Endothelial cell (in vitro differentiated cells): ENCODE data around the gene METAP1D. TPM values are rescaled to one million over a fixed set of nuclear protein-coding genes. Genes with fewer than 3 reads are reported as not detected.

Experiments
- DNase-seq: peaks from one replicate; pipeline ENCODE4 v3.0.0; 2021; ENCODE audit warnings: low spot score
- H3K27ac Mint-ChIP-seq: one replicate; pipeline ENCODE4 v1.8.0; 2021; ENCODE audit warnings: mixed read lengths, inconsistent platforms; ENCODE audit not compliant: unreplicated experiment
- H3K27me3 Mint-ChIP-seq: one replicate; pipeline ENCODE4 v1.8.0; 2021; ENCODE audit warnings: mild to moderate bottlenecking, moderate library complexity, mixed read lengths, inconsistent platforms; ENCODE audit not compliant: unreplicated experiment
- H3K36me3 Mint-ChIP-seq: one replicate; pipeline ENCODE4 v1.8.0; 2021; ENCODE audit warnings: mild to moderate bottlenecking, low read depth, mixed read lengths, inconsistent platforms; ENCODE audit not compliant: unreplicated experiment
- H3K4me1 Mint-ChIP-seq: one replicate; pipeline ENCODE4 v1.8.0; 2021; ENCODE audit warnings: mild to moderate bottlenecking, mixed read lengths, inconsistent platforms; ENCODE audit not compliant: unreplicated experiment
- H3K4me3 Mint-ChIP-seq: one replicate; pipeline ENCODE4 v1.8.0; 2021; ENCODE audit warnings: mild to moderate bottlenecking, mixed read lengths, inconsistent platforms; ENCODE audit not compliant: unreplicated experiment
- H3K9me3 Mint-ChIP-seq: one replicate; pipeline ENCODE4 v1.8.0; 2021; ENCODE audit warnings: mixed read lengths, inconsistent platforms; ENCODE audit not compliant: unreplicated experiment
- total RNA-seq: library from RNA; stranded (reverse); fragmentation: NEBNext Ultra II Directional; extraction: Animal tissue kit (Norgen Biotek cat#: 25700); gene quantifications from one replicate; pipeline ENCODE4 v1.2.1, GENCODE V29; 2021; ENCODE audit not compliant: unreplicated experiment
- TF ChIP-seq, protein P1 (sequence below): fragments of 200-600 bp; sonication (generic); IDR thresholded peaks from one replicate; pipeline ENCODE4 v1.5.0; 2021; ENCODE audit warnings: antibody characterized with exemption; ENCODE audit not compliant: unreplicated experiment

The METAP1D gene
- total RNA-seq, 1 donor from 2014 or later: 3.6 TPM

DNA sequence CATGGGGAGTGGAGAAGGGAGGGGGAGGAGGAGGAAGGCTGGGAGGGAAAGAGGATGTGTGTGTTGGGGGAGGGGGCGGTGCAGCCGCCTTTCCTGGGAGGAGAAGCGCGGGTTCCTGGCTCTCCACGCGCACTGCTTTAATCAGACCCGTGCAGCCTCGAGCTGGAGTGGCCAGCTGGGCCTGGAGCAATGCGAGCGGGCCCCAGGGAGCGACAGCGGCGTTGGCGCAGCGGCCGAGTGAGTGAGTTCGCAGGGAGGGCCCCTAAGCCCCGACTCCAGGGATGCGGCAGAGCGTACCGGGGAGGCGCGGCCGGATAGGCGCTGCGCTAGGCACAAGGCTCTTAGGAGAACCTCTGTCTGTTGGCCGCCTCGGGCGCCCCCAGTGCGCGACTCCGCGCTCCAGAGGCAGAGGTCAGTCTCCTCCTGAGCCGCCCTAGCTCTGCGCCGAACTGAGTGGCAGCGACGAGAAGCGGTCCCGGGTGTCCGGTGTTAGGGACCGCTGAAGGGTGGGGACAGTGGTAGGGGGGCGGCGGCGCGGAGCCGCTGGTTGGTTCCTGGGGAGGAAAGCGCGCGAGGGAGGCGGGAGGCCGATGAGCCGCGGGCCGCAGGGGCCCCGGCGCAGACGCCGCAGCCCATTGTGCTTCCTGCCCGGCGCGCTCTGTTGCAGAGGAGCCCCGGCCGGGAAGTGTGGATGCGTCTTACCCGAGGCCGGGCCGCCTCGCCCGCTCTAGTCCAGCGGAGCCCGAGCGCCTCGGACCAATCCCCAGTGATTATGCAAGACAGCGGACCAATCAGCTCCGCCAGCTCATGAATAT is 85.1 kb downstream of the METAP1D start:
- Mint-ChIP-seq H3K4me3 (peak overlapping the region; percentile 88), H3K9me3 (no peaks in the 10 kb centered on the region), H3K36me3 (peaks cover 4% of the 10 kb centered on the region), H3K27ac (no peak overlapping the region), H3K27me3 (peaks cover 48% of the 10 kb centered on the region), H3K4me1 (peaks cover 40% of the 10 kb centered on the region)
- TF ChIP-seq, protein P1, sequence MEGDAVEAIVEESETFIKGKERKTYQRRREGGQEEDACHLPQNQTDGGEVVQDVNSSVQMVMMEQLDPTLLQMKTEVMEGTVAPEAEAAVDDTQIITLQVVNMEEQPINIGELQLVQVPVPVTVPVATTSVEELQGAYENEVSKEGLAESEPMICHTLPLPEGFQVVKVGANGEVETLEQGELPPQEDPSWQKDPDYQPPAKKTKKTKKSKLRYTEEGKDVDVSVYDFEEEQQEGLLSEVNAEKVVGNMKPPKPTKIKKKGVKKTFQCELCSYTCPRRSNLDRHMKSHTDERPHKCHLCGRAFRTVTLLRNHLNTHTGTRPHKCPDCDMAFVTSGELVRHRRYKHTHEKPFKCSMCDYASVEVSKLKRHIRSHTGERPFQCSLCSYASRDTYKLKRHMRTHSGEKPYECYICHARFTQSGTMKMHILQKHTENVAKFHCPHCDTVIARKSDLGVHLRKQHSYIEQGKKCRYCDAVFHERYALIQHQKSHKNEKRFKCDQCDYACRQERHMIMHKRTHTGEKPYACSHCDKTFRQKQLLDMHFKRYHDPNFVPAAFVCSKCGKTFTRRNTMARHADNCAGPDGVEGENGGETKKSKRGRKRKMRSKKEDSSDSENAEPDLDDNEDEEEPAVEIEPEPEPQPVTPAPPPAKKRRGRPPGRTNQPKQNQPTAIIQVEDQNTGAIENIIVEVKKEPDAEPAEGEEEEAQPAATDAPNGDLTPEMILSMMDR: no peak
- peak; percentile 86 for DNase-seq

DNA sequence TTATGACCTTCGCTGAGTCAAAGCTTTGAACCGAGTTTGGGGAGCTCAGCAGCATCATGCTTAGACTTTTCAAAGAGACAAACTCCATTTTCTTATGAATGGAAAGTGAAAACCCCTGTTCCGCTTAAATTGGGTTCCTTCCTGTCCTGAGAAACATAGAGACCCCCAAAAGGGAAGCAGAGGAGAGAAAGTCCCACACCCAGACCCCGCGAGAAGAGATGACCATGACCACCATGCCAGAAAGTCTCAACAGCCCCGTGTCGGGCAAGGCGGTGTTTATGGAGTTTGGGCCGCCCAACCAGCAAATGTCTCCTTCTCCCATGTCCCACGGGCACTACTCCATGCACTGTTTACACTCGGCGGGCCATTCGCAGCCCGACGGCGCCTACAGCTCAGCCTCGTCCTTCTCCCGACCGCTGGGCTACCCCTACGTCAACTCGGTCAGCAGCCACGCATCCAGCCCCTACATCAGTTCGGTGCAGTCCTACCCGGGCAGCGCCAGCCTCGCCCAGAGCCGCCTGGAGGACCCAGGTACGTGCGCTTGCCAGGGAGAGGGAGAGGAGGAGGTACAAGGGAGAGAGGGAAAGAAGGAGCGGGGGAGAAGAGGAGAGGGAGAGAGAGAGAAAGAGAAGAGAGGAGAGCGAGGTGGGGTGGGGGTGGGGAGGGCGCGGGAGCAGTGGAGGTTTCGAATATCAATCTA is 85.9 kb downstream of the METAP1D start, which contains the start of gene DLX1:
Gene DLX1, plus strand, starts transcription at position 48 of the 700 bp plus-strand sequence. Its CDS starts 171 bp downstream, at position 219.
- Mint-ChIP-seq H3K4me3 (peak within 1 kb of the TSS; percentile 88), H3K27ac (no peak within 1 kb of the TSS), H3K36me3 (peaks cover 4% of the 10 kb centered on the region), H3K27me3 (peaks cover 48% of the 10 kb centered on the region), H3K4me1 (peaks cover 38% of the 10 kb centered on the region), H3K9me3 (no peaks in the 10 kb centered on the region)
- no peak for DNase-seq
- TF ChIP-seq, protein P1: no peak

DNA sequence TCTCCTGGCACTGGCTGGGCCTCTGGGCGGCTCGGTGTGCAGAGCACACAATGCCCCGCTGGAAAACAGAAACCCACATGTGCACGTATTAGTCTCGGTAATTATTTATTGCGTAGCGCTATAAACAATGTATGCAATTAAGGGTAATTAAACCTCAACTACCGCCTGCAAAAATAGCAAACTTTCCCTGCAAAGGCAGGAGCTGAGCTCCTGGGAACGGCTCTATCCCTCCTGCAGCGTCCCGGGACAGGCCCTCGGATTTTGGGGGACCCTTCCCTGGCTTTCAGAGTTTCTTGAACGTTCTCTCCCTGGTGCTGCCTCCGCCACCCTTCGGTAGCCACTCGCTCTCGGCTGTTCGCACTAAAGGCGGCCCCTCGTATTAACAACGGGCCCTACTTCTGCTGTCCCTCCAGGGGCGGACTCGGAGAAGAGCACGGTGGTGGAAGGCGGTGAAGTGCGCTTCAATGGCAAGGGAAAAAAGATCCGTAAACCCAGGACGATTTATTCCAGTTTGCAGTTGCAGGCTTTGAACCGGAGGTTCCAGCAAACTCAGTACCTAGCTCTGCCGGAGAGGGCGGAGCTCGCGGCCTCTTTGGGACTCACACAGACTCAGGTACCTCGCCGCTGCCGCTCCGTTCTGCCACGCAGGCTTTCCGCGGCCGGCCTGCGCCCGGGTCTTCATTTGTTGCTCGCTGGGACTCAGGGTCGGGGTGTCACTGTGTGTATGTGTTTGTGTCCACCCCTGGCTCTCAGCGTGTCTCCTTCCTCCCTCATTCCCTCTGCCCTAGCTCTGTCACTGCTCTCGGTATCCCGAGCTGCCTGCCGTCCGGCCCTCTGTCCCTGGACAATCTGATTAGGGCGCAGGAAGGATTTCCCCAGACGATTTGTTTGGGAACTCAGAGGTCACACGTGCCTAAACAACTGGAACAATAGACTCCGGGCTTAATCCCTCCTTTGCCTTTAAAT is 86.8 kb downstream of the METAP1D start:
- Mint-ChIP-seq H3K27ac (peak overlapping the region; percentile 57), H3K9me3 (no peaks in the 10 kb centered on the region), H3K4me3 (peak overlapping the region; percentile 57), H3K4me1 (peaks cover 38% of the 10 kb centered on the region), H3K27me3 (peaks cover 46% of the 10 kb centered on the region), H3K36me3 (peaks cover 4% of the 10 kb centered on the region)
- TF ChIP-seq, protein P1: peak; percentile 18
- no peak for DNase-seq

DNA sequence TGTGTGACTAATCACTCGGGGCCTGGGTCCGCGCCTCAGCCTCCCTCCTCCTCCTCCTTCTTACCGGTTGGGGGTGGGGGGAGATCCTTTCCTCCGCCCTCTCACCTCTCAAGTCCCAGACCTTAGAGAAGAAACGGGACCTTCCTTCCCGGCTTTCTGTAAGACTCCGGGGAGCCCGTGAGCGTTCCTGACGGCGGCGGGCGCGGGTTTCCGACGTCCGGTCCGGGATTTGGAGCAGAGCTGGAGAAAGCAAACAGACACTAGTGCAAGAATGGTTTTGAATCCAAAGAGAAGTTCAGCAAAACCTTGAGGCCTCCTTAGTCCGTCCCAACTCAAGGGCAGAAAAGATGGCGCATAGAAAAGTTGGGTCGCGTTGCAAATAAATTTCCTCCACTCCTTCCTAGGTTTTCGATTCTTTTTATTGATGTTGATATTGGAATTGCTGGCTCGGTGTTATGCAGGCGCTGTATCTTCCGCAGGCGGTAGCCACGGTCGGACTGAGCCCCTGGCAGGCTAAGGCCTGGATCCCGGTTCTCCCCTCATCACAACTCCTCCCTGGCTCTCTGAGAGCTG is 87.5 kb downstream of the METAP1D start:
- Mint-ChIP-seq H3K27me3 (peaks cover 41% of the 10 kb centered on the region), H3K27ac (no peak overlapping the region), H3K36me3 (peaks cover 4% of the 10 kb centered on the region), H3K9me3 (no peaks in the 10 kb centered on the region), H3K4me3 (peak overlapping the region; percentile 57), H3K4me1 (peaks cover 35% of the 10 kb centered on the region)
- TF ChIP-seq, protein P1: no peak
- no peak for DNase-seq
